Tibial artery (tissue), 4 donors: Measurements from ENCODE around the gene NFKBIZ.

Experiments
- DNase-seq, 2 donors: peaks; one replicate each; pipeline ENCODE4 v3.0.0-alpha.2; 2019
- H3K27ac ChIP-seq, 2 donors: fragments of 200-600 bp; sonication (generic) in 1 of 2; 1 replicate in 1 of 2; 2 replicates in 1 of 2; pipeline ENCODE4 v1.5.1; 2018 to 2019; ENCODE audit warnings: mild to moderate bottlenecking in 1 of 2
- H3K27me3 ChIP-seq, 2 donors: fragments of 200-600 bp; sonication (generic) in 1 of 2; one replicate each; pipeline versions ENCODE4 v1.5.1 to v1.6.0; 2016 to 2019
- H3K36me3 ChIP-seq, 3 donors: fragments of 200-600 bp; sonication (generic) in 2 of 3; one replicate each; pipeline ENCODE4 v1.5.1; 2016 to 2019; ENCODE audit warnings: mild to moderate bottlenecking in 2 of 3
- H3K4me1 ChIP-seq, 4 donors: fragments of 200-600 bp; sonication (generic) in 2 of 4; 1 replicate in 3 of 4; 2 replicates in 1 of 4; pipeline ENCODE4 v1.5.1; 2016 to 2019
- H3K4me3 ChIP-seq, 2 donors: fragments of 200-600 bp; sonication (generic) in 1 of 2; 1 replicate in 1 of 2; 2 replicates in 1 of 2; pipeline ENCODE4 v1.5.1; 2018 to 2019; ENCODE audit warnings: mild to moderate bottlenecking in 2 of 2
- H3K9me3 ChIP-seq, 3 donors: fragments of 200-600 bp; sonication (generic) in 1 of 3; one replicate each; pipeline ENCODE4 v1.5.1; 2016 to 2019
- CTCF ChIP-seq, 2 experiments: fragments of 200-600 bp in 1 of 2; fragments of 450-650 bp in 1 of 2; IDR thresholded peaks; one replicate each; pipeline ENCODE4 v1.5.1; 2017 to 2019; ENCODE audit warnings: antibody characterized with exemption in 2 of 2, mild to moderate bottlenecking in 1 of 2, moderate library complexity in 1 of 2
- intact Hi-C: fragments of 100-400 bp; cut with DNase I; formaldehyde crosslinking; loops from one replicate; pipeline ENCODE4 v1.15.0; 2023; ENCODE audit warnings: low total_unique reads

NFKBIZ gene

GRCh38 chr3:101868534-101869464 is 19.5 kb downstream of the NFKBIZ start:
- H3K9me3 ChIP-seq, result no peaks in the 10 kb centered on the region
- no peak for TF ChIP-seq CTCF (IDR thresholded peaks at IDR 0.05)
- H3K4me3 ChIP-seq, result no peak overlapping the region
- intact Hi-C loops, result no loop called here
- H3K27ac ChIP-seq, result no peak overlapping the region
- peaks cover 0 to 20% (median 7%) of the 10 kb centered on the region in 4 donors for H3K4me1 ChIP-seq
- no peaks in the 10 kb centered on the region for H3K27me3 ChIP-seq
- H3K36me3 ChIP-seq, result peaks cover 0 to under 1% (median 0%) of the 10 kb centered on the region in 3 donors
- DNase-seq, result no peak

- no peaks in the 10 kb centered on the region for H3K36me3 ChIP-seq
- DNase-seq, result no peak
- no peak overlapping the region for H3K27ac ChIP-seq
- intact Hi-C loops, result no loop called here
- no peak for TF ChIP-seq CTCF (IDR thresholded peaks at IDR 0.05)
- no peaks in the 10 kb centered on the region for H3K9me3 ChIP-seq
- no peaks in the 10 kb centered on the region for H3K27me3 ChIP-seq
- H3K4me3 ChIP-seq, result no peak overlapping the region
- peaks cover 0 to 20% (median 7%) of the 10 kb centered on the region in 4 donors for H3K4me1 ChIP-seq
These were observed 20.8 kb downstream of the NFKBIZ start for GRCh38 chr3:101870138-101870537.

- no peak for TF ChIP-seq CTCF (IDR thresholded peaks at IDR 0.05)
- DNase-seq, result no peak
- Histone ChIP-seq H3K9me3 (no peaks in the 10 kb centered on the region), H3K36me3 (no peaks in the 10 kb centered on the region), H3K27ac (no peak overlapping the region), H3K4me1 (peaks cover 0 to 6% (median 4%) of the 10 kb centered on the region in 4 donors), H3K4me3 (no peak overlapping the region), H3K27me3 (no peaks in the 10 kb centered on the region)
- intact Hi-C loops, result no loop called here
These were observed 24.3 kb downstream of the NFKBIZ start for GRCh38 chr3:101873619-101874018.

GRCh38 chr3:101876142-101876541 is 26.8 kb downstream of the NFKBIZ start:
- H3K9me3 ChIP-seq, result no peaks in the 10 kb centered on the region
- intact Hi-C loops, result no loop called here
- DNase-seq, result no peak
- H3K27me3 ChIP-seq, result no peaks in the 10 kb centered on the region
- no peaks in the 10 kb centered on the region for H3K4me1 ChIP-seq
- H3K36me3 ChIP-seq, result no peaks in the 10 kb centered on the region
- TF ChIP-seq CTCF (IDR thresholded peaks at IDR 0.05), result no peak
- no peak overlapping the region for H3K4me3 ChIP-seq
- H3K27ac ChIP-seq, result no peak overlapping the region

- H3K4me3 ChIP-seq, result no peak overlapping the region
- H3K36me3 ChIP-seq, result no peaks in the 10 kb centered on the region
- no peak for DNase-seq
- H3K27me3 ChIP-seq, result no peaks in the 10 kb centered on the region
- H3K27ac ChIP-seq, result no peak overlapping the region
- TF ChIP-seq CTCF (IDR thresholded peaks at IDR 0.05), result no peak
- intact Hi-C loops, result no loop called here
- H3K9me3 ChIP-seq, result no peaks in the 10 kb centered on the region
- H3K4me1 ChIP-seq, result no peaks in the 10 kb centered on the region
These were observed 29.3 kb downstream of the NFKBIZ start for GRCh38 chr3:101878589-101878988.
